ENCODE results near the gene BEAN1. TPM values are rescaled to one million over a fixed set of nuclear protein-coding genes. Genes with fewer than 3 reads are reported as not detected.

BEAN1 gene
- total and polyA plus RNA-seq, 2 donors (not counting 1 experiment from before 2014, with no cell fraction given): 0.07 TPM; not detected in 1

- DNase-seq (ENCODE audit: low read depth in 2 of 2): no peak
- Histone ChIP-seq H3K27me3 (ENCODE audit: control insufficient read depth, insufficient read depth, low read length) (peaks cover 2% of the 10 kb centered on the region), H3K9ac (ENCODE audit: insufficient read depth, low read length) (no peak overlapping the region)
Measured at GRCh38 chr16:66390346-66391108, 36.6 kb upstream of the BEAN1 start.

GRCh38 chr16:66391726-66392670, 35.1 kb upstream of the BEAN1 start:
- Histone ChIP-seq H4K20me1 (ENCODE audit: control insufficient read depth, extremely low read depth, insufficient read depth, low read length) (no peaks in the 10 kb centered on the region), H2AFZ (ENCODE audit: low read length) (no peak overlapping the region), H3K27ac (ENCODE audit: insufficient read depth, low read length) (no peak overlapping the region), H3K36me3 (ENCODE audit: control insufficient read depth, insufficient read depth, low read length) (no peaks in the 10 kb centered on the region), H3K4me3 (replicated peaks in 1 of 4; ENCODE audit: control extremely low read depth in 1 of 4, insufficient read depth in 1 of 4, low read depth in 3 of 4, low read length in 4 of 4) (no peak overlapping the region), H3K9ac (ENCODE audit: insufficient read depth, low read length) (no peak overlapping the region), H3K4me2 (ENCODE audit: extremely low read depth, insufficient read depth, low read length) (no peak overlapping the region), H3K27me3 (ENCODE audit: control insufficient read depth, insufficient read depth, low read length) (no peaks in the 10 kb centered on the region), H3K79me2 (ENCODE audit: control insufficient read depth, insufficient read depth, low read length) (no peaks in the 10 kb centered on the region), H3K4me1 (ENCODE audit: control insufficient read depth, extremely low read depth, insufficient read depth, low read length) (no peaks in the 10 kb centered on the region), H3K9me3 (ENCODE audit: control insufficient read depth, insufficient read depth, low read depth, low read length) (no peaks in the 10 kb centered on the region)
- TF ChIP-seq EZH2 (IDR thresholded peaks at IDR 0.05; ENCODE audit: low read length, missing control alignments) (no peak), CTCF (conservative IDR thresholded peaks at IDR 0.05 in 1 of 2, IDR thresholded peaks at IDR 0.05 in 1 of 2; ENCODE audit: low read depth in 1 of 2, low read length in 2 of 2) (no peak)
- DNase-seq (ENCODE audit: low read depth in 2 of 2): no peak

More at GRCh38 chr16:66390346-66391108, 36.6 kb upstream of the BEAN1 start:
- H3K27ac ChIP-seq (ENCODE audit: insufficient read depth, low read length): no peak overlapping the region
- H3K9me3 ChIP-seq (ENCODE audit: control insufficient read depth, insufficient read depth, low read depth, low read length): no peaks in the 10 kb centered on the region
- H3K4me1 ChIP-seq (ENCODE audit: control insufficient read depth, extremely low read depth, insufficient read depth, low read length): no peaks in the 10 kb centered on the region
- no peaks in the 10 kb centered on the region for H3K36me3 ChIP-seq (ENCODE audit: control insufficient read depth, insufficient read depth, low read length)
- no peaks in the 10 kb centered on the region for H4K20me1 ChIP-seq (ENCODE audit: control insufficient read depth, extremely low read depth, insufficient read depth, low read length)
- H3K4me2 ChIP-seq (ENCODE audit: extremely low read depth, insufficient read depth, low read length): no peak overlapping the region
- H2AFZ ChIP-seq (ENCODE audit: low read length): no peak overlapping the region
- no peak for TF ChIP-seq EZH2 (IDR thresholded peaks at IDR 0.05; ENCODE audit: low read length, missing control alignments)
- no peak for TF ChIP-seq CTCF (conservative IDR thresholded peaks at IDR 0.05 in 1 of 2, IDR thresholded peaks at IDR 0.05 in 1 of 2; ENCODE audit: low read depth in 1 of 2, low read length in 2 of 2)
- no peak overlapping the region for H3K4me3 ChIP-seq (replicated peaks in 1 of 4; ENCODE audit: control extremely low read depth in 1 of 4, insufficient read depth in 1 of 4, low read depth in 3 of 4, low read length in 4 of 4)
- no peaks in the 10 kb centered on the region for H3K79me2 ChIP-seq (ENCODE audit: control insufficient read depth, insufficient read depth, low read length)

All from fibroblast of lung (primary cell).